GM18868 (cell line): ENCODE results near the gene R3HDM4.

Experiments used
- ATAC-seq: cut with Tn5 transposase; IDR thresholded peaks from one replicate; pipeline ENCODE4 v1.9.1; 2021; ENCODE audit warnings: mild to moderate bottlenecking, moderate library complexity; ENCODE audit not compliant: unreplicated experiment

R3HDM4 gene

DNA sequence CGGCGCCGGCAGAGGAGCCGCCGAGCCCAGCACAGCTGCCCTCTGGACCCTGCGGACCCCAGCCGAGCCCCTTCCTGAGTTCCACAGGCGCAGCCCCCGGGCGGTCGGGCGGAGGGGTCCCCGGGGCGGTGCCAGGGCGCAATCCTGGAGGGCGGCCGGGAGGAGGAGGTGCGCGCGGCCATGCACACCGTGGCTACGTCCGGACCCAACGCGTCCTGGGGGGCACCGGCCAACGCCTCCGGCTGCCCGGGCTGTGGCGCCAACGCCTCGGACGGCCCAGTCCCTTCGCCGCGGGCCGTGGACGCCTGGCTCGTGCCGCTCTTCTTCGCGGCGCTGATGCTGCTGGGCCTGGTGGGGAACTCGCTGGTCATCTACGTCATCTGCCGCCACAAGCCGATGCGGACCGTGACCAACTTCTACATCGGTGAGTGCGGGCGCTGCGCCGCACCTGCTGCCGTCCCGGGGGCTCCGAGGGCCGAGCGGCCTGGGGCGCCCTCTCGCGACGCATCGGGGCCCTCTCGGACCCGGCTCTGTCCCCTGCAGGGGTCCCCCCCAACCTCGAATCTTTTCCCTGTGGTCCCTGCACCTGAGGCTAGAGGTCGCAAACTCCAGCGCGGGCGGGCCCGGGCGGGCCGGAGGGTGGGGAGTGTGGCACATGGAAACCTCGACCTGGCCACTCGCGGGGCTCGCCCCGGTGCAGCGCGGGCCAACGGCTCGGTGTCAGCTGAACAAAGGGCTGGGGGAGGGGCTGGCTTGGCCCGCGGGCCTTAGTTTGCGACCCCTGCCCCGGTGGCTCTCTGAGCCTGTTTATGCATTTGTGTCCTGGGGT, 4.5 kb upstream of the R3HDM4 start, which contains the start of gene KISS1R:
Gene KISS1R, plus strand, starts transcription at position 11 of the 829 bp plus-strand sequence. Its CDS starts 170 bp downstream, at position 181.
- no peak for ATAC-seq

DNA sequence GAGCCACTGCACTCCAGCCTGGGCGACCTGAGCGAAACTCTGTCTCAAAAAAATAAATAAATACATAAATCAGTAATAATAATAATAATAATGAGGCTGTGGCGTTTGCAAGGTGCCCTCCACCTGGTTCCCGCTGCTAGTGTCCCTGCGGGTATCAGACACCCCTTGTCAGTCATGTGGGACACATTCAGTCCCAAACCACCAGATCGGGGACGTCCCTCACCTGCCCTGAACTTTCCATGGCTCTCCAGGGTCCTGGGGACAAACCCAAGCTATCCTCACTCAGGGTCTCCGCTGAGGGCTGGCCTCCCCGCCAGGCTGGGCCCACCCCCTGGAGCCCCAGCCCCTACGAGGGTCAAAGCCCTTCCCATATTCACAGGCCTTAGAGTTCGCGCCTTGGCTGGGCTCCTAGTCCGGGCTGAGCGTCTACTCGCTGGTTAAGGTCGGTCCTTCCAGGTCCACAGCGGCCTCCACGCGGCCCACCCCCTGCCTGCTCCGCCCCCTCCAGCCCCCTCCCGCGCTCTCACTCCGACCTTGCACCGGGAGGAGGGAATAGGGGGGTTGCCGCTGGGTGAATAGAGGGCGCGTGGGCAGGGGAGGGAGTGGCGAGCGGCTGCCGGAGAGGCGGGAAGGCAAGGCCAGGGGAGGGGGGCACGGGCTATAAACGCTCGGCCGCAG, 3.8 kb upstream of the R3HDM4 start:
- no peak for ATAC-seq

DNA sequence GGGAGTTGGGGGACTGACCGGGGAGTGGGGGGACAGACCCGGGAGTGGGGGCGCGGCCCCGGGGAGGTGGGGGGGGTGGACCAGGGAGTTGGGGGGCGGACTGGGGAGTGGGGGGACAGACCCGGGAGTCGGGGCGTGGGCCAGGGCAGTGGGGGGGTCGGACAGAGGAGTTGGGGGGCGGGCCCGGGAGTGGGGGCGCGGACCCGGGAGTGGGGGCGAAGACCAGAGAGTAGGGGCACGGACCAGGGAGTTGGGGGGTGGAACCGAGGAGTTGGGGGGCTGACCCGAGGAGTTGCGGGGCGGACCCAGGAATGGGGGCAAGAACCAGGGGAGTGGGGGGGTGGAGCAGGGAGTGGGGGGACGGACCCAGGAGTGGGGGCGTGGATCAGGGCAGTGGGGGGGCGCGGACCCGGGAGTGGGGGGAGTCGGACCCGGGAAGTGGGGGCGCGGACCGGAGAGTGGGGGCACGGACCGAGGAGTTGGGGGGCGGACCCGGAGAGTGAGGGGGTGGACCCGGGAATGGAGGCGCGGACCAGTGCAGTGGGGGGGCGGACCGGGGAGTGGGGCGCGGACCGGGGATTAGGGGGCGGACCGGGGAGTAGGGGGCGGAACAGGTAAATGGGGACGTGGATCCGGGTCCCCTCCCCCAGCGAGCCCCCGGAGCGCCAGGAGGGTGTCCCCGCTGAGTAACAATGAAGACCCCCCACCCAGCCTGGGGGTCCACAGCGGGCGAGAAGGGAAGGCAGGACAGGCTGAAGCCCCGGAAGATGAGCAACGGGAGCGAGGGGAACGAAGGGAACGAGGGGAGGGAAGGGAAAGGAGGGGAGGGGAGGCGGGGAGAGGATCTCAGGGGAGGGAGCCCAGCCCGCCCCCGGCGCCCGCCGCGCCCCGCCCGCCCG, 589 bp downstream of the R3HDM4 start:
- ATAC-seq, result no peak

DNA sequence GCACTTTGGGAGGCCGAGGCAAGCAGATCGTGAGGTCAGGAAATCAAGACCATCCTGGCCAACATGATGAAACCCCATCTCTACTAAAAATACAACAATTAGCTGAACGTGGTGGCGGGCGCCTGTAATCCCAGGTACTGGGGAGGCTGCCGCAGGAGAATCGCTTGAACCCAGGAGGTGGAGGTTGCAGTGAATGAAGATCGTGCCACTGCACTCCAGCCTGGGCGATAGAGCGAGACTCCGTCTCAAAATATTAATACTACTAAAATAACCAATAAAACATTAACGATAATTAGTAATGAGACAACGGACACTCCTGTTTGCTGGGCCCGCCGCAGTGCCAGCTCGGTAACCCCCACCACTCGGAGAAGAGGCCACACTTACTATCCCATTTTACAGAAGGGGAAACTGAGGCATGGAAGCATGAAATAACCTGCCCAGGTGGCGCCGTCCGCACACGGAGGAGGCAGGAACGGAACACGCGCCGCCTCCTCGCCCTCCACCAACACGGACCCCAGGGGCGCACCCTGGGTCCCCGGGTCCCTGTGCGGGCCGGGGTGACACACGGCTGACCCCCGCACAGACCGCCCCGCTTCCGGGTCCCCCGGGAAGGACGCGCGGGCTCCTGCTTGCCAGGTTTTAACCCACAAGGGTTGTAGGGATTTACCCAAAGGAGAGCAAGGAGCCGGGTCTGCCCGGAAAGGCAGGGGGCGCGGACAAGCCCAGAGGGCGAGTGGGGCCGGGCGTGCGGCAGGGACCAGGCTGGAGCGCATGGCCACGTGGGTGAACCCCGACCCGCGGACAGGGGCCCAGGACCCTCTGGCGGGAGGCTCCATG, 1.6 kb downstream of the R3HDM4 start:
- ATAC-seq, result no peak

DNA sequence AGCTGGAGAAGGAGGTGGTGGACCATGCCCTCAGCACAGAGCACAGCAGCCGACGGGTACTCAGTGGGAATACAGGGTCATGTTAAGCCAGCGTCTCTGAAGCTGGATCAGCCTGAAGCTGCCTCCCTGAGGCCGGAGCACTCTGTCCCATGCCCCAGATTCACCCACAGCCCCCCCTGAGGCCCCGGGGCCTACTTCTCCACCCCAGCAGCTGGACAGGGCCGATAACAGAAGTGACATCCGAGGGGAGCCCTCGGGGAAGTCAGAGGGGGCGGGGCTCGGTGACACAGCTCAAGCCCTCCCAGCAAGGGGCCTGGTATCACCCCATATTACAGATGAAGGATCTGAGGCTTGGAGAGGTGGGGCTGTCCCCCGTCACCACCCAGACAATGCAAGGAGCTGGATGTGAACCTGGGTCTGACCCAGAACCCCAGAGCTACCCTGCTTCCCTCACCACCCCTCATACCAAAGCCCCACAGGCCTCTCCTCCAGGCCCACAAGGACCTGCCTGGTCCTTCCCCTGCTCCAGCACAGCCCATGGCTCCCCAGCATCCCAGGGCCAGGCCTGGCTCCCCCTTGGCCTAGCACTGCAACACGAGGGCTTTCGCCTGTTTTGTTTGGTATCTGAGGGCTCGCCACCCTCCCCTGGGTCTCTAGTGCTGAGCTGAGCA, 5.7 kb downstream of the R3HDM4 start:
- no peak for ATAC-seq

DNA sequence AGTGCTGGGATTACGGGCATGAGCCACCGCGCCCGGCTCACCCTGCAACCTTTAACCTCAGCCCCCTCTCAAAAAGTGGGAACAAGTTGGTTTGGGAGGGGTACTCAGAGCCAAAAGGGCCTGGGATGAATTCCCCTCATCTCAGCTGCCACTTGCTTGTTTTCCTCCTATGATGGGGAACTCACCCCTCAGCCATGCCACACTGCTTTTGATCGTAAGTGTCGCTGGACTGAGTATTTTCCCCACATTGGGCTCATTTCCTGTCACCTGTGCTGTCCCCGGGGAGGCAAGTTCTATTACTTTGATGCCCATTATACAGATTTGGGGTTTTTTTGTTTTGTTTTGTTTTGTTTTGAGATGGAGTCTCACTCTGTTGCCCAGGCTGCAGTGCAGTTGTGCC, 6.5 kb downstream of the R3HDM4 start:
- no peak for ATAC-seq

DNA sequence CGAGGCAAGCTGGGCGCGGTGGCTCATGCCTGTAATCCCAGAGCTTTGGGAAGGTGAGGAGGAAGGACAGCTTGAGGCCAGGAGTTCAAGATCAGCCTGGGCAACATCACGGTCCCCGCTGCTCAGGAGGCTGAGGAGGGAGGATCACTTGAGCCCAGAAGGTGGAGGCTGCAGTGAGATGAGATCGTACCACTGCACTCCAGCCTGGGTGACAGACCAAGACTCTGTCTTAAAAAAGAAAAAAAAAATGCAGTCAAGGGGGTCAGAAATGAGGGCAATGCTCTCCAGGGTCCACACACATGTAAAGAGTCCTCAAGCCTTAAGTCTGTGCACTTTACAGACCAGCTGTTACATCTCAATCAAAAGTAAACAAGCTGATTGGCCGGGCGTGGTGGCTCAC, 8.5 kb downstream of the R3HDM4 start:
- no peak for ATAC-seq

DNA sequence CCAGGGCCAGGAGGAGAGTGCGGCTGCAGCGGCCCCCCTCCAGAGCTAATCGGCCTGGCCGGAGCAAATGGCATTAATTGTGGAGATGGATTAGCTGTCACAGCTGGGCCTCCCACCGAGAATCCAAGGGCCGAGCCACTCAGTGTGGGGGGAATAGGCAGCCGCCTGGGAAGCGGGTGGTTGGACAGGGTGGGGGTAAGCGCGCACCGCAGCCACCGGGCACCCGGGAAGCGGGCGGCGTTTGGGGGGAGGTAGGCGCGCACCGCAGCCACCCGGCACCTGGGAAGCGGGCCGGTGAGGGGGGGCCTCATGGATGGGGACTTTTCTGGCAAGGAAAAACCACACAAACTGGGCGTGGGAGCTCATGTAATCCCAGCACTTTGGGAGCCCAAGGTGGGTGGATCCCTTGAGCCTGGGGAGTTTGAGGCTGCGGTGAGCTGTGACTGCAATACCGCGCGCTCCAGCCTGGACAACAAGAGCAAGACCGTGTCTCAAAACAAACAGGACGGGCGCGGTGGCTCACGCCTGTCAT, 9.7 kb downstream of the R3HDM4 start:
- no peak for ATAC-seq

DNA sequence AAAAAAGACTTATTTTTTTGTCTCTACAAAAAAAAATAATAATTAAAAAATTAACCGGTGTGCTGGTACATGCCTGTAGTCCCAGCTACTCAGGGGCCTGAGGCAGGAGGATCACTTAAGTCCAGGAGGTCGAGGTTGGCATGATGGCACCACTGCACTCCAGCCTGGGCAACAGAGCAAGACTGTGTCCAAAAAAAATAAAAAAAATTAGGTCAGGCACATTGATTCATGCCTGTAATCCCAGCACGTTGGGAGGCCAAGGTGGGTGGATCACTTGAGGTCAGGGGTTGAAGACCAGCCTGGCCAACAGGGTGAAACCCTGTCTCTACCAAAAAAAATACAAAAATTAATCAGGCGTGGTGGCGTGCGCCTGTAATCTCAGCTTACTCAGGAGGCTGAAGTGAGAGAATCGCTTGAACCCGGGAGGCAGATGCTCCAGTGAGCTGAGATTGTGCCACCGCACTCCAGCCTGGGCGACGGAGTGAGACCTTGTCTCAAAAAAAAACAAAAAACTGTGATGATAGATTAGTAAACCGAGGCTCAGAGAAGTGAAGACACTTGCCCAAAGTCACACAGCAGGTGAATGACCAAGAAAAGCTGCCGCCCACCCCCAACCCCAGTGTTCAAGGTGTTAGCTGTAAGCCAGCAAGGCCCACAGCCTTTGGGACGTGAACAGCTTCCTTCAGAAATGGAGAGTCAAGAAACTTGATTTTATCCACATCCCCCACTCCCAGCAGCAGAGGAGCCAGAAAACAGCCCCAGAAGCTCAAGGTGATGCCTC, 10.4 kb downstream of the R3HDM4 start:
- ATAC-seq, result no peak

DNA sequence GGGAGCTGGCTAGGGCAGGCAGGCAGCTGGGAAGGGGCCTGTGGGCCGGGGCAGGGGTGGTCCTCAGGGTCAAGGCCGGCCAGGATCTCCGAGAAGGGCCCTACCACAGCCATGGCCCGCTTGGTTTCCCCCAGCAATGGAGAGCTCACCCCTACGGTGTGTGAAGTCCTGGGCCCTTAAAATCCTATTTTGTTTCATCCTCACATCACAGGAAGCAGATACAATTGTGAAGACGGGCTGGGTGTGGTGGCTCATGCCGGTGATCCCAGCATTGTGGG, 11.0 kb downstream of the R3HDM4 start:
- no peak for ATAC-seq

DNA sequence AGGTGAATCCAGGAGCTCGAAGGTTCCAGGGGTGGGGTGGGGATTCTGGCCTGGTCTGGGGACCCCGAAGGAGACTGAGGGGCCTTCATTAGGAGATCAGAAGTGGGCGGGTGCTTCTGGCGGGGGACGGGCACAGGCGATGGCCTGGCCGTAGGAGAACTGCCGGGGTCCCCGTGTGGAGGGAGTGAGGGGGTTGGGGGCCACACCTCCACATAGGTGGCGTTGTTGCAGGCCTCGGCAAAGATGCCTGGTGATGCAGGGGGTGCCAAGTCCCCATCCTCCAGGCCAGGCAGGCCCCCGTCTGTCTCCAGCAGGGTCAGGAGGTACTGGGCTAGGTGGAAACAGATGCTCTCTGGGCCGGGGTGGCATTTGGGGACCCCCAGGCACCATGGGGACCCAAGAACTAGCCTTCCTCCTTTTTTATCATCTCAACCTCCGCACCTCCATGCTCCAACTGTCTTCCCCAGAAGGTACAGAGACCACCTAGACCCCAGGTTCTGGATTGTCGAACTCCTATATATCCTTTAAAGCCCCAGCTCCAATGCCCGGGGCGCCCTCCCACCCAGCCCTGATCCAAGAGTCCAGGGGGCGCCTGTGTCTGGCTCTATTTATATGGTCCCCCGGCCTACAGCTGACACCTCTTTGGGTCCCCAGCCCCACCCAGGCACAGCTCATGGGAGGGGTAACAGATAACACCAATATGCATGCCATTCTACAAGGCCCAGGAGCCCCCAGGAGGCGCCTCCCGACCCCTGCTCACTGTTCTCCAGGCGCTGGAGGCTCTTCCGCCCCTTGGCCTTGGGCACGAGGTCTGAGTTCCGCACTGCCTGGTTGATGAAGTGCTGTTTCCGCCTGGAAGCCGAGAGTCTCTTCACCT, 11.6 kb downstream of the R3HDM4 start:
- no peak for ATAC-seq

DNA sequence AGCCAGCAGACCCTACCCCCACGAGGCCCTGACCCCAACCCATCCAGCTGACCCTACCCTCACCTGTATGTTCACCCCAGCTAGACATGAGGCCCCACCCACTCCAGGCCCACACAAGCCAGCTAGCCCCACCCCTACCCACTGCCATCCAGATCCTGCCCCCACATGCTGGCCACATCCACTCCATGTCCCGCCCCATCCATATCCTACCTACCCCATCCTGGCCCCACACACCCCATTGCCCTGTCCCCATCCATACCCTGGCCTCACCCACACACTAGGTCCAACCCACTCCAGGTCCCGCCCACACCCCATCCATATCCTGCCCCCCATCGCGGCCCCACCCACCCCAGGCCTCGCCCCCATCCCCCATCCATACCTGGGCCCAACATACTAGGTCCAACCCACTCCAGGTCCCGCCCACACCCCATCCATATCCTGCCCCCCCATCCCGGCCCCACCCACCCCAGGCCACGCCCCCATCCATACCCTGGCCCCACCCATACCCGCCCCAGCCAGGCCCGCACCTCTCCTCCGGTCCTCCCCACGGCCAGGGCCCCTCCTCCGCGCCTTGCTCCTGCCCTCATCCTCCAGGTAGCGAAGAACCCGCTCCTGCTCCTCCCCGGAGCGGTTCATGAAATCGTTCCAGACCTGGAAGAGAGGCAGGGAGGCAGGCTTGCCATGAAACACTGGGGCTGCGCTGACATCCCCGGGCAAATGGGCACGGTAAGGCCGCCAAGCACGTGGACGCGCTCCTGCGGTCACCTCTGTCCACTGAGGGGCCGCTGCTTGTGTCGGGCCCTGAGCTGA, 12.5 kb downstream of the R3HDM4 start:
- ATAC-seq, result no peak

DNA sequence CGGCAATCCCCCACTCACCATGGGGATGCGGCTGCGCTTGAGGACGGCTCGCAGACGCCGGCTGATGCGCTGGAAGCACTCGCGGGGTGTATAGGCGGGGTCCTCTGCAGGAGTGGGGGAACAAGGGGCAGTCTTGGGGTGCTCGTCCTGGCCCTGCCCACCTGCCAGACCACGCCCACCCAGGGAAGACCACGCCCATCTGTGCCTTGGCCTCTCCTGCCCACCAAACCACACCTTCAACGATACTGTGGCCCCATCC, 13.0 kb downstream of the R3HDM4 start:
- no peak for ATAC-seq

DNA sequence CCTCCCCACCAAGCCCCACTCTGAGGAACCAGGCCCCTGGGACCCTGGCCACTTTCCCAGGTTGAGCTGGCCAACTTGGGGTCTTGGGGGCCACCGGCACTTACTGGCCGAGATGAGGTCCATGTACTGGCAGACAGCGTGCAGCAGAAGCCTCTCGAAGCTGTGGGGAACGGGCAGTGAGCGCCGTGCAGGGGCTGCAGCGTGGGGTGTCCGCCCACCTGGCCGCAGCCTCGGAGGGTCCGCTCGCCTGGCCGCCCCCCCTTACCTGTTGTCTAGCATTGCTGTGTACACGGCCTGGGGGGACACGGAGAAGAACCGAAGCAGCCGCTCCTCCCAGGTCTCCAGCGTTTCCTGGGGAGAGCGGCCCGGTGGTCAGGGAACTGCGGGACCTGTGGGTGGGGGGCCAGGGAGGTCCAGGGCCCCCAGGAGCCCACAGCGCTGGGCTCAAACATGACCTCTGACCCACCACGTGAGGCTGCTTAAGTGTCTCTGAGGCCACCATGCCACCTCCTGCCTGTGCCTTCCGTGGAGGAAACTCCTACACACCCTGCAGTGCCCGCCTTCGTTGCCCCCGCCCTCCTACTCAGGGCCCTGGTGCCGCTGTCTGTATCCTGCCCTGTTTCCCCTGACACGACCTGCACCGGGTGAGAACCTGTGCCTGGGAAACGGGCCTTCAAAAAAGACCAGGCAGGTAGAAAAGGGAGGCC, 13.5 kb downstream of the R3HDM4 start:
- no peak for ATAC-seq

DNA sequence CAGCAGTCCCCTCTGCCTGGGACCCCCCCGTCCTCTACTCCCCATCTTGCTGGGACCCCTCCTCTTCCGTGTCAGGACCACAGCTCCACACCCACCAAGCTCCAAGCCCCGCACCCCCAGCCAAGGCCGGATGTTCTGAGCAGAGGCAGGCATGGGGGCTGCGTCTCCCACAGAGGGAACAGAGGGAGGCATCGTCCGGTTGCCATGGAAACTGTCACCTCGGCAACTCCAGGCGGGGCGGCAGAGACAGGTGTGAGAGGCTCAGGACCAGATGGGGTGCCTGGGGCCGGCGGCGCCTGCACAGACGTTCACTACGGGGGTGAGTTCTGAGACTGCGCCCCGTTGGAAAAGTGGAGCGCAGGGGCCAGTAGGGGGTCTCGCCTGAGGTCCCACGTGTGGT, 14.4 kb downstream of the R3HDM4 start:
- no peak for ATAC-seq

DNA sequence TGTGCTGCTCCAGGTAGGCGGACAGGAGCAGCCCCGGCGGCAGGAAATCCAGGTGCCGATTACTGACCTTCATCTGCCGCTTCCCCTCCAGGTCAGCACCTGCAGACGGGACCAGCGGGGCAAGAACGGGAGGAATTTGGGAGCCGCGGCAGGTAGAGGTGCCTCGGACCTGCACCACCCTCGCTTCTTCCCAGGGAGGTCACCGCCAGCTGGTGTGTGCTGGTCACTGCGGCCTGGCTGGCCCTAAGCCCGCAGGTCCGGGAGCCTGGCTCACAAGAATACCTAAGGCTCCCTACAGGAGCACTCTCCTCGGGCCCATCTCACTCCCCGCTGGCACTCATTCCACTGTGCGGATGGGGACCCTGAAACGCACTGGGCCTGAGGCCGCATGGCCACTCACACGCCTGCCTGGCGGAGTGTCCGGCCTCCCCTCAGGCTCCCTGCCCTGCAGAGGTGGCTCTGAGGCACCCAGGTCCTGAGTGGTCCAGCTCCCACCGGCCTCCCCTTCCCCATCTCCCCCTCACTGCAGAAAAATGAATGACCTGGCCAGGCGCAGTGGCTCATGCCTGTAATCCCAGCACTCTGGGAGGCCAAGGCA, 15.5 kb downstream of the R3HDM4 start:
- ATAC-seq, result no peak

DNA sequence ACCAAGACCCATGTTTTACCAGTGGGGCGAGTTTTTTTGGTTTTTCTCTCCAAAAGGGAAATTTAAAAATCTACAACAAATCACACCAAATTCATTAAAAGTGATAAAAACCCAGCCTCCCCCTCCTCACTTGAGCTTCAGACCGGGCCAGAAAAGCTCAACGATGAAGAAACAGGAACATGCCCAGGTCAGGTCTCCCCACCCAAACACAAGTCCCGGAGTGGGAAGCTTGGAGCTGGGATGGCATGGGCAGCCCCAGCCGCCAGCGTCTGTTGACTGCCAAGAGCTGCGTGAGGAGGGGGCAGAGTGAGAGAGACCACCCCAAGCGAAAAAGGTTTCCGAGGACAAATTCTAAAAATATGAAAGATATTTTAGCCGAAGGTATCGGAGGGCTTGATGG, 16.0 kb downstream of the R3HDM4 start:
- no peak for ATAC-seq
